HepG2 (cell line): ENCODE data around the gene ROM1. TPM values are rescaled to one million over a fixed set of nuclear protein-coding genes. Genes with fewer than 3 reads are reported as not detected.
A peak's percentile ranks its signal among the peaks of the same experiment; 100 is the strongest.

Experiments
- CHD4 ChIP-seq: fragments of 200-600 bp; sonication (generic); IDR thresholded peaks from 2 replicates; pipeline ENCODE4 v1.7.0; 2017; ENCODE audit warnings: mild to moderate bottlenecking, low read length, borderline replicate concordance
- ETV6 ChIP-seq: sonication (generic); formaldehyde crosslinking; conservative IDR thresholded peaks from 2 replicates; pipeline ENCODE4 v1.4.0; 2020; ENCODE audit warnings: missing genetic modification reagents
- HDAC2 ChIP-seq: sonication (generic); formaldehyde crosslinking; IDR thresholded peaks from 2 replicates; pipeline ENCODE4 v1.4.0; 2020; ENCODE audit warnings: missing genetic modification reagents
- NFRKB ChIP-seq: fragments of 450-650 bp; IDR thresholded peaks from 2 replicates; pipeline ENCODE4 v1.6.1; 2017
- NONO ChIP-seq, 2 experiments: fragments of 450-650 bp in 1 of 2; sonication (generic) in 1 of 2; formaldehyde crosslinking in 1 of 2; IDR thresholded peaks in 1 of 2; conservative IDR thresholded peaks in 1 of 2; 2 replicates each; pipeline versions ENCODE4 v1.6.1 to v1.8.0; 2017 to 2022; ENCODE audit warnings: mild to moderate bottlenecking in 1 of 2, missing genetic modification reagents in 1 of 2, moderate library complexity in 1 of 2
- NRL ChIP-seq: sonication (generic); formaldehyde crosslinking; IDR thresholded peaks from 2 replicates; pipeline ENCODE4 v1.5.0; 2020; ENCODE audit warnings: missing genetic modification reagents, mild to moderate bottlenecking, moderate library complexity, borderline replicate concordance
- PHF8 ChIP-seq: sonication (generic); formaldehyde crosslinking; IDR thresholded peaks from 2 replicates; pipeline ENCODE4 v1.5.0; 2020; ENCODE audit warnings: missing genetic modification reagents
- RFX3 ChIP-seq: IDR thresholded peaks from 2 replicates; pipeline ENCODE4 v1.6.1; 2016; ENCODE audit warnings: missing biosample characterization, missing genetic modification reagents
- SALL1 ChIP-seq: sonication (generic); formaldehyde crosslinking; IDR thresholded peaks from 2 replicates; pipeline ENCODE4 v1.8.0; 2022; ENCODE audit warnings: mild to moderate bottlenecking, missing genetic modification reagents
- TOE1 ChIP-seq: sonication (generic); formaldehyde crosslinking; IDR thresholded peaks from 2 replicates; pipeline ENCODE4 v1.4.0; 2020; ENCODE audit warnings: mild to moderate bottlenecking, missing genetic modification reagents
- ZNF138 ChIP-seq: sonication (generic); formaldehyde crosslinking; IDR thresholded peaks from 2 replicates; pipeline ENCODE4 v1.5.0; 2020; ENCODE audit warnings: mild to moderate bottlenecking, low read depth, missing genetic modification reagents
- ZNF232 ChIP-seq: sonication (generic); formaldehyde crosslinking; IDR thresholded peaks from 2 replicates; pipeline ENCODE4 v1.4.0; 2020; ENCODE audit warnings: missing genetic modification reagents, borderline replicate concordance
- ZNF263 ChIP-seq: sonication (generic); formaldehyde crosslinking; IDR thresholded peaks from 2 replicates; pipeline ENCODE4 v1.4.0; 2020; ENCODE audit warnings: missing genetic modification reagents
- ZNF318 ChIP-seq: sonication (generic); formaldehyde crosslinking; IDR thresholded peaks from 2 replicates; pipeline ENCODE4 v1.4.0; 2020; ENCODE audit warnings: mild to moderate bottlenecking, missing genetic modification reagents
- ZXDC ChIP-seq: sonication (generic); formaldehyde crosslinking; IDR thresholded peaks from 2 replicates; pipeline ENCODE4 v1.5.0; 2020; ENCODE audit warnings: mild to moderate bottlenecking, missing genetic modification reagents
- polyA plus RNA-seq, 8 experiments: library from polyadenylated mRNA; depleted of rRNA in 3 of 8; stranded (reverse) in 7 of 8; unstranded in 1 of 8; fragments of >200 nt; fragmentation: Illumina TruSeq in 4 of 8; extraction: Trizol in 4 of 8; gene quantifications; 2 replicates each; pipeline versions ENCODE4 v1.2.1 to v1.2.3, GENCODE V29; 2011 to 2016; ENCODE audit warnings: low read depth in 4 of 8, missing spikeins in 1 of 8, mixed read lengths in 1 of 8; ENCODE audit not compliant: insufficient read depth in 1 of 8
- total RNA-seq, 5 experiments: library from RNA; depleted of rRNA; stranded (reverse); fragments of >200 nt; fragmentation: Illumina TruSeq; extraction: Trizol; gene quantifications; 2 replicates each; pipeline ENCODE4 v1.2.3, GENCODE V29; 2016; ENCODE audit warnings: low read depth in 1 of 5
- TF ChIP-seq, protein P1 (sequence below): sonication (generic); formaldehyde crosslinking; IDR thresholded peaks from 2 replicates; pipeline ENCODE4 v1.4.0; 2020; ENCODE audit warnings: low read depth, mild to moderate bottlenecking, missing genetic modification reagents
- TF ChIP-seq, protein P2 (sequence below): sonication (generic); formaldehyde crosslinking; IDR thresholded peaks from 2 replicates; pipeline ENCODE4 v1.4.0; 2020; ENCODE audit warnings: missing genetic modification reagents, borderline replicate concordance

The ROM1 gene
- total and polyA plus RNA-seq, 2 of the 13 experiments (the other 11 are each of a cell fraction or from before 2014, with no cell fraction given): 1.2 to 2.4 TPM

- TF ChIP-seq ZNF318: no peak
- no peak for TF ChIP-seq RFX3
- peak; percentile 55; the same call in 1 of the 2 replicates for TF ChIP-seq HDAC2 (CRISPR knock-in tag)
- TF ChIP-seq NFRKB: no peak
- TF ChIP-seq ZXDC: peak; percentile 100
- TF ChIP-seq CHD4: 0 out of 2 replicates have a peak, but pooled peaks have one; percentile 43
- peak; percentile 65 for TF ChIP-seq SALL1
- no peak; the same call in 1 of the 2 replicates for TF ChIP-seq ZNF263 (CRISPR knock-in tag)
- no peak for TF ChIP-seq NONO (IDR thresholded peaks at IDR 0.05)
- peak; percentile 62 for TF ChIP-seq NONO (CRISPR knock-in tag; conservative IDR thresholded peaks at IDR 0.05)
- TF ChIP-seq NRL: no peak
- TF ChIP-seq, protein P1, sequence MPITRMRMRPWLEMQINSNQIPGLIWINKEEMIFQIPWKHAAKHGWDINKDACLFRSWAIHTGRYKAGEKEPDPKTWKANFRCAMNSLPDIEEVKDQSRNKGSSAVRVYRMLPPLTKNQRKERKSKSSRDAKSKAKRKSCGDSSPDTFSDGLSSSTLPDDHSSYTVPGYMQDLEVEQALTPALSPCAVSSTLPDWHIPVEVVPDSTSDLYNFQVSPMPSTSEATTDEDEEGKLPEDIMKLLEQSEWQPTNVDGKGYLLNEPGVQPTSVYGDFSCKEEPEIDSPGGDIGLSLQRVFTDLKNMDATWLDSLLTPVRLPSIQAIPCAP: no peak
- no peak for TF ChIP-seq ETV6 (CRISPR knock-in tag)
- TF ChIP-seq, protein P2, sequence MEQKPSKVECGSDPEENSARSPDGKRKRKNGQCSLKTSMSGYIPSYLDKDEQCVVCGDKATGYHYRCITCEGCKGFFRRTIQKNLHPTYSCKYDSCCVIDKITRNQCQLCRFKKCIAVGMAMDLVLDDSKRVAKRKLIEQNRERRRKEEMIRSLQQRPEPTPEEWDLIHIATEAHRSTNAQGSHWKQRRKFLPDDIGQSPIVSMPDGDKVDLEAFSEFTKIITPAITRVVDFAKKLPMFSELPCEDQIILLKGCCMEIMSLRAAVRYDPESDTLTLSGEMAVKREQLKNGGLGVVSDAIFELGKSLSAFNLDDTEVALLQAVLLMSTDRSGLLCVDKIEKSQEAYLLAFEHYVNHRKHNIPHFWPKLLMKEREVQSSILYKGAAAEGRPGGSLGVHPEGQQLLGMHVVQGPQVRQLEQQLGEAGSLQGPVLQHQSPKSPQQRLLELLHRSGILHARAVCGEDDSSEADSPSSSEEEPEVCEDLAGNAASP: peak; percentile 45; the same call in 1 of the 2 replicates
- no peak for TF ChIP-seq TOE1 (CRISPR knock-in tag)
- TF ChIP-seq ZNF138 (CRISPR knock-in tag): no peak
- no peak for TF ChIP-seq ZNF232 (CRISPR knock-in tag)
- TF ChIP-seq PHF8: no peak
Observed at GRCh38 chr11:62599069-62599696, 13.9 kb upstream of the ROM1 start (continued).
